Endothelial cell of umbilical vein (primary cell): ENCODE data around the gene IQGAP3. TPM values are rescaled to one million over a fixed set of nuclear protein-coding genes. Genes with fewer than 3 reads are reported as not detected.

ENCODE experiments used
- BruUV-seq: library from RNA; stranded (reverse); fragments of 400-500 nt; replicated peaks from 2 replicates; lab custom pipeline; 2021; lab: Mats Ljungman, UMichigan
- CTCF ChIA-PET: fragments of 300-600, 350-600 bp; sonication (Branson Sonifier 250); formaldehyde crosslinking; loops from one replicate; lab custom pipeline; 2021; ENCODE audit warnings: antibody characterized with exemption, inconsistent platforms; lab: Charles Lee
- POLR2A ChIA-PET: fragments of 300-600, 350-600 bp; sonication (Branson Sonifier 250); formaldehyde crosslinking; loops from one replicate; lab custom pipeline; 2021; ENCODE audit warnings: antibody characterized with exemption, inconsistent platforms; lab: Charles Lee
- DNase-seq: peaks from one replicate; pipeline ENCODE4 v3.0.0-alpha.2; 2011; ENCODE audit warnings: low read depth, low spot score
- FAIRE-seq: peaks from 2 replicates; lab custom pipeline; 2011; peaks lifted over from hg19 to GRCh38; lab: Jason Lieb, UNC
- H2AFZ ChIP-seq: 2 replicates; pipeline ENCODE4 v1.6.0; 2012; ENCODE audit warnings: low read depth, low read length, control low read depth, inconsistent platforms
- H3K27ac ChIP-seq: 2 replicates; pipeline ENCODE4 v1.5.1; 2011; ENCODE audit warnings: low read depth, mild to moderate bottlenecking, control low read depth, low read length, moderate library complexity; ENCODE audit not compliant: insufficient read depth
- H3K27me3 ChIP-seq, 2 experiments: 2 replicates each; pipeline versions ENCODE4 v1.6.0 to v1.6.1; 2011; ENCODE audit warnings: low read length in 2 of 2, mixed read lengths in 1 of 2; ENCODE audit not compliant: control insufficient read depth in 2 of 2, insufficient read depth in 2 of 2
- H3K36me3 ChIP-seq, 2 experiments: 2 replicates in 1 of 2; 3 replicates in 1 of 2; pipeline ENCODE4 v1.5.1; 2011; ENCODE audit warnings: low read length in 2 of 2, mild to moderate bottlenecking in 1 of 2, moderate library complexity in 1 of 2; ENCODE audit not compliant: control insufficient read depth in 2 of 2, insufficient read depth in 2 of 2; ENCODE audit errors: extremely low read depth in 1 of 2
- H3K4me1 ChIP-seq: 3 replicates; pipeline ENCODE4 v1.5.1; 2011; ENCODE audit warnings: mild to moderate bottlenecking, low read length; ENCODE audit not compliant: control insufficient read depth, insufficient read depth; ENCODE audit errors: extremely low read depth
- H3K4me2 ChIP-seq: 2 replicates; pipeline ENCODE4 v1.6.1; 2011; ENCODE audit warnings: low read length, control low read depth, mixed read lengths; ENCODE audit not compliant: insufficient read depth
- H3K4me3 ChIP-seq, 3 experiments: fragments of 200-600 bp in 1 of 3; sonication (generic), shearing (Covaris generic) in 1 of 3; replicated peaks in 1 of 3; 2 replicates each; pipeline ENCODE4 v1.5.1; 2011 to 2016; ENCODE audit warnings: control low read depth in 3 of 3, low read length in 3 of 3, mild to moderate bottlenecking in 2 of 3, inconsistent platforms in 1 of 3, low read depth in 1 of 3, moderate library complexity in 1 of 3; ENCODE audit not compliant: insufficient read depth in 1 of 3
- H3K79me2 ChIP-seq: 2 replicates; pipeline ENCODE4 v1.6.0; 2012; ENCODE audit warnings: low read length, inconsistent platforms; ENCODE audit not compliant: control insufficient read depth, insufficient read depth
- H3K9ac ChIP-seq: replicated peaks from 2 replicates; pipeline ENCODE3; 2011; ENCODE audit warnings: low read length, control low read depth; ENCODE audit not compliant: insufficient read depth; ENCODE audit errors: extremely low read depth
- H3K9me1 ChIP-seq: replicated peaks from 3 replicates; pipeline ENCODE4 v1.6.0; 2011; ENCODE audit warnings: mild to moderate bottlenecking, low read length; ENCODE audit not compliant: control insufficient read depth, insufficient read depth; ENCODE audit errors: extremely low read depth
- H3K9me3 ChIP-seq: replicated peaks from 2 replicates; pipeline ENCODE4 v1.5.1; 2012; ENCODE audit warnings: low read length, inconsistent platforms; ENCODE audit not compliant: control insufficient read depth, insufficient read depth
- H4K20me1 ChIP-seq: replicated peaks from 2 replicates; pipeline ENCODE3; 2011; ENCODE audit warnings: mild to moderate bottlenecking, low read length; ENCODE audit not compliant: control insufficient read depth, insufficient read depth; ENCODE audit errors: extremely low read depth
- EZH2 ChIP-seq: IDR thresholded peaks from 2 replicates; pipeline ENCODE4 v1.6.1; 2012; ENCODE audit warnings: borderline replicate concordance, low read depth, mild to moderate bottlenecking, moderate library complexity, low read length, inconsistent platforms; ENCODE audit not compliant: severe bottlenecking
- FOS ChIP-seq: IDR thresholded peaks from 2 replicates; pipeline ENCODE4 v1.6.1; 2011; ENCODE audit warnings: mild to moderate bottlenecking, low read length, moderate library complexity, borderline replicate concordance; ENCODE audit not compliant: insufficient read depth
- GATA2 ChIP-seq: IDR thresholded peaks from 2 replicates; pipeline ENCODE4 v1.7.0; 2011; ENCODE audit warnings: low read depth, mild to moderate bottlenecking, moderate library complexity, mixed read lengths, low read length; ENCODE audit not compliant: insufficient read length, insufficient read depth
- JUN ChIP-seq: IDR thresholded peaks from 2 replicates; pipeline ENCODE4 v1.6.1; 2011; ENCODE audit warnings: borderline replicate concordance, low read depth; ENCODE audit not compliant: insufficient read length, insufficient read depth
- MYC ChIP-seq: IDR thresholded peaks from one replicate; pipeline ENCODE4 v1.6.1; 2011; ENCODE audit warnings: mild to moderate bottlenecking, low read depth, low read length
- POLR2A ChIP-seq: IDR thresholded peaks from 2 replicates; pipeline ENCODE4 v1.6.1; 2012; ENCODE audit warnings: low read depth, mild to moderate bottlenecking, control low read depth, low read length
- POLR2AphosphoS5 ChIP-seq: IDR thresholded peaks from 2 replicates; pipeline ENCODE4 v1.6.1; 2012; ENCODE audit warnings: low read depth, mild to moderate bottlenecking, control low read depth, low read length, moderate library complexity; ENCODE audit not compliant: insufficient read depth
- dilution Hi-C: fragments of 300-500 bp; cut with MboI; formaldehyde crosslinking; loops from one replicate; pipeline ENCODE4 v1.15.0; 2019; ENCODE audit warnings: low sequenced_read_pairs; ENCODE audit not compliant: extremely low pct_ligation_motif_present
- intact Hi-C: fragments of 100-400 bp; cut with micrococcal nuclease; formaldehyde crosslinking; loops from one replicate; pipeline ENCODE4 v1.10.0; 2022
- polyA plus RNA-seq, 4 experiments: library from polyadenylated mRNA; depleted of rRNA in 3 of 4; stranded (reverse) in 3 of 4; unstranded in 1 of 4; fragments of >200 nt; gene quantifications; 2 replicates each; pipeline versions ENCODE4 v1.2.1 to v1.2.3, GENCODE V29; 2011 to 2012; ENCODE audit warnings: missing spikeins in 1 of 4
- total RNA-seq: library from RNA; stranded (reverse); gene quantifications from 2 replicates; pipeline ENCODE4 v1.2.3, GENCODE V29; 2021
- TF ChIP-seq, protein P1 (sequence below): IDR thresholded peaks from 2 replicates; pipeline ENCODE4 v1.6.1; 2011; ENCODE audit not compliant: insufficient read depth, insufficient read length
- TF ChIP-seq, protein P2 (sequence below), 2 donors: IDR thresholded peaks; 1 replicate in 1 of 2; 2 replicates in 1 of 2; pipeline ENCODE4 v1.5.1; 2011; ENCODE audit warnings: low read length in 2 of 2, mild to moderate bottlenecking in 2 of 2, moderate library complexity in 2 of 2, control low read depth in 1 of 2, inconsistent platforms in 1 of 2, low read depth in 1 of 2; ENCODE audit not compliant: insufficient read depth in 1 of 2; ENCODE audit errors: extremely low read depth in 1 of 2

IQGAP3 gene
- total and polyA plus RNA-seq, 2 donors (not counting 3 experiments of a cell fraction or from before 2014, with no cell fraction given) = 28.3 to 60.7 TPM

DNA sequence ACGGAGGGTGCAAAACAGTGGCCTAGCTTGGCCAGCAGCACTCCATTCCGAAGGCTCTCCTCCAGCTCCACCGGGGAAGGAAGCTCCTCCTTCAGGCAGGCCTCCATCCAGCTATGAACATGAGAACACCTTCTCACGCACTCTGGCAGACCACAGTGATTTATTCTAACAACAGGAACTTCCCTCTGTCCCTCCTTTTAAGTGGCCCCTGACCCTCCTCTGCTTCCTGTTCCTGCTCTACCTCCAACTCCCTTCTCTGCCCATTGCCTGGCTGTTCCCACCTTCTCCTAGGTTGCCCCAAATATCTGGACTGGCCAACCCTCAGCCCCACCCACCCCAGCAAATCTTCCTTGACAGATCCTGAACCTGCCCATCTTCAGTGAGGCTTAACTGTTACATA, 5.9 kb downstream of the IQGAP3 start:
- no peaks in the 10 kb centered on the region for H4K20me1 ChIP-seq
- no peak overlapping the region for H3K9ac ChIP-seq
- H3K79me2 ChIP-seq = peaks cover 17% of the 10 kb centered on the region
- DNase-seq (no peak), FAIRE-seq (no peak)
- dilution Hi-C loops (no loop called here), intact Hi-C loops (loop anchor here (10.0 kb wide), 1 partner anchor 1068 kb away; no protein-coding TSS in a partner anchor)
- no peak overlapping the region for H2AFZ ChIP-seq
- peaks cover 9% of the 10 kb centered on the region for H3K4me1 ChIP-seq
- no peaks in the 10 kb centered on the region for H3K9me1 ChIP-seq
- H3K27me3 ChIP-seq = no peaks in the 10 kb centered on the region
- CTCF ChIA-PET = interaction anchor here (1.2 kb wide), 1 partner anchor 86 kb away, joined by 6 read pairs; no protein-coding TSS in a partner anchor
- H3K4me2 ChIP-seq = no peak overlapping the region
- no peak for TF ChIP-seq POLR2AphosphoS5
- no peak for TF ChIP-seq FOS
- TF ChIP-seq, protein P1, sequence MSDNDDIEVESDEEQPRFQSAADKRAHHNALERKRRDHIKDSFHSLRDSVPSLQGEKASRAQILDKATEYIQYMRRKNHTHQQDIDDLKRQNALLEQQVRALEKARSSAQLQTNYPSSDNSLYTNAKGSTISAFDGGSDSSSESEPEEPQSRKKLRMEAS = no peak
- no peak for TF ChIP-seq MYC
- TF ChIP-seq POLR2A = no peak
- TF ChIP-seq, protein P2, sequence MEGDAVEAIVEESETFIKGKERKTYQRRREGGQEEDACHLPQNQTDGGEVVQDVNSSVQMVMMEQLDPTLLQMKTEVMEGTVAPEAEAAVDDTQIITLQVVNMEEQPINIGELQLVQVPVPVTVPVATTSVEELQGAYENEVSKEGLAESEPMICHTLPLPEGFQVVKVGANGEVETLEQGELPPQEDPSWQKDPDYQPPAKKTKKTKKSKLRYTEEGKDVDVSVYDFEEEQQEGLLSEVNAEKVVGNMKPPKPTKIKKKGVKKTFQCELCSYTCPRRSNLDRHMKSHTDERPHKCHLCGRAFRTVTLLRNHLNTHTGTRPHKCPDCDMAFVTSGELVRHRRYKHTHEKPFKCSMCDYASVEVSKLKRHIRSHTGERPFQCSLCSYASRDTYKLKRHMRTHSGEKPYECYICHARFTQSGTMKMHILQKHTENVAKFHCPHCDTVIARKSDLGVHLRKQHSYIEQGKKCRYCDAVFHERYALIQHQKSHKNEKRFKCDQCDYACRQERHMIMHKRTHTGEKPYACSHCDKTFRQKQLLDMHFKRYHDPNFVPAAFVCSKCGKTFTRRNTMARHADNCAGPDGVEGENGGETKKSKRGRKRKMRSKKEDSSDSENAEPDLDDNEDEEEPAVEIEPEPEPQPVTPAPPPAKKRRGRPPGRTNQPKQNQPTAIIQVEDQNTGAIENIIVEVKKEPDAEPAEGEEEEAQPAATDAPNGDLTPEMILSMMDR (IDR thresholded peaks at IDR 0.05; ENCODE audit: extremely low read depth in 1 of 2, insufficient read depth in 1 of 2, low read depth in 1 of 2, low read length in 2 of 2) = no peak
- no peak for TF ChIP-seq JUN
- TF ChIP-seq GATA2 = no peak
- no peak for TF ChIP-seq EZH2
- H3K9me3 ChIP-seq = no peaks in the 10 kb centered on the region
- POLR2A ChIA-PET = interaction anchor here (0.5 kb wide), 1 partner anchor 1422 kb away, joined by 3 read pairs; no protein-coding TSS in a partner anchor
- peaks cover 3 to 18% of the 10 kb centered on the region in 2 experiments for H3K36me3 ChIP-seq
- H3K27ac ChIP-seq = no peak overlapping the region
- H3K4me3 ChIP-seq = no peak overlapping the region
- BruUV-seq = no TSS peak
